Nephron (organoid): ENCODE measurements around the gene NTM.

ENCODE experiments used
- H3K27ac Mint-ChIP-seq, 3 experiments: 2 replicates each; pipeline ENCODE4 v1.8.0; 2020; ENCODE audit warnings: mixed read lengths in 3 of 3, mild to moderate bottlenecking in 2 of 3, moderate library complexity in 1 of 3
- H3K27me3 Mint-ChIP-seq: 2 replicates; pipeline ENCODE4 v1.8.0; 2021; ENCODE audit warnings: low read depth, mild to moderate bottlenecking, moderate library complexity, mixed read lengths
- H3K36me3 Mint-ChIP-seq: 2 replicates; pipeline ENCODE4 v1.8.0; 2020; ENCODE audit warnings: low read depth, mixed read lengths
- H3K4me1 Mint-ChIP-seq: 2 replicates; pipeline ENCODE4 v1.8.0; 2020; ENCODE audit warnings: mixed read lengths
- H3K4me3 Mint-ChIP-seq, 3 experiments: 2 replicates each; pipeline ENCODE4 v1.8.0; 2020; ENCODE audit warnings: mild to moderate bottlenecking in 3 of 3, mixed read lengths in 3 of 3, moderate library complexity in 2 of 3
- H3K9me3 Mint-ChIP-seq: 2 replicates; pipeline ENCODE4 v1.8.0; 2020; ENCODE audit warnings: mixed read lengths
- TF ChIP-seq, protein P1 (sequence below), 3 experiments: fragments of 200-600 bp; sonication (generic); IDR thresholded peaks; one replicate each; pipeline ENCODE4 v1.5.0; 2021; ENCODE audit warnings: antibody characterized with exemption in 3 of 3; ENCODE audit not compliant: unreplicated experiment in 3 of 3

Gene NTM

DNA sequence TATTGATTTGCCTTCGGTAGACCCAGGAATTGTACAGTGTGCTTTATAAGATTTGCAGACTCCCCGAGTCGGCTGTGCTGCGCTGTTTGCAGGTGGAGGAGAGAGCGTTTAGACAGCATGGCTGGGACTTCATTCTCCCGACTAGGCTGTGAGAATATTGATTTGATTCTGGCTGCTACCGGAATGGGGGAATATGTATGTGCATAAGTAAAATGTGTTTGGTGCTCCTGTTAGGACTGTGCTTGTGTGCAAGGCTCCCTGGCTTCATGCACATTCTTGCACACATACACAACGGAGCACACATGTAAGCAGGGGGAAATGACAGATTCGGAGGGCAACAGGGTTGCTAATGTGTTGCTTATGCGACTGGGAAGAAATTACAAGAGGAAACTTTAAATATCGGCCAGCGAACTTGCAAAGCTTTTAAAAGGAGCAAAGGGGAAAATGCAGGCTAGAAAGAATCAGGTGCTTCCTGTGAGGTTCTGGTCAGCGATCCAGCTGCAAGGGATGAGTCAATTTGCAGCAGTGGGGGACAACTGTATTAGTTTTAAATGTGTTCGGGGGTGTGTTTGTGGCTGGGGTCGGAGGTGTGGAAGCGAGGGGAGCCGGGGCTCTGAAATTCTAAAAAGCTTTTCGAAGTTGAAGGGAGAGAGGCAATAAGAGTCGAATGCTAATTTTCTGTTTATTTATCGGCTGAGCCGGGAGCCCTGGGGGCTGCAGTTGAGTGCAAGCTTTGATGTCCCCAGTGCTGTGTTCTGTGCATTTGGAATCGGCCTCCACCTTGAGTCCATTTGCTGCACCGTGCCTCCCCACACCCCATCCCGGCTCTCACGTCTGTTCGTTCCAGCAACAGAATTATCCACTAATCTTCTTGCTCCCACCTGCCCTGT is 731 bp downstream of the NTM start:
- Mint-ChIP-seq H3K4me1 (no peaks in the 10 kb centered on the region), H3K4me3 (no peak overlapping the region), H3K27me3 (peaks cover 26% of the 10 kb centered on the region), H3K36me3 (no peaks in the 10 kb centered on the region), H3K27ac (no peak overlapping the region), H3K9me3 (no peaks in the 10 kb centered on the region)
- TF ChIP-seq, protein P1, sequence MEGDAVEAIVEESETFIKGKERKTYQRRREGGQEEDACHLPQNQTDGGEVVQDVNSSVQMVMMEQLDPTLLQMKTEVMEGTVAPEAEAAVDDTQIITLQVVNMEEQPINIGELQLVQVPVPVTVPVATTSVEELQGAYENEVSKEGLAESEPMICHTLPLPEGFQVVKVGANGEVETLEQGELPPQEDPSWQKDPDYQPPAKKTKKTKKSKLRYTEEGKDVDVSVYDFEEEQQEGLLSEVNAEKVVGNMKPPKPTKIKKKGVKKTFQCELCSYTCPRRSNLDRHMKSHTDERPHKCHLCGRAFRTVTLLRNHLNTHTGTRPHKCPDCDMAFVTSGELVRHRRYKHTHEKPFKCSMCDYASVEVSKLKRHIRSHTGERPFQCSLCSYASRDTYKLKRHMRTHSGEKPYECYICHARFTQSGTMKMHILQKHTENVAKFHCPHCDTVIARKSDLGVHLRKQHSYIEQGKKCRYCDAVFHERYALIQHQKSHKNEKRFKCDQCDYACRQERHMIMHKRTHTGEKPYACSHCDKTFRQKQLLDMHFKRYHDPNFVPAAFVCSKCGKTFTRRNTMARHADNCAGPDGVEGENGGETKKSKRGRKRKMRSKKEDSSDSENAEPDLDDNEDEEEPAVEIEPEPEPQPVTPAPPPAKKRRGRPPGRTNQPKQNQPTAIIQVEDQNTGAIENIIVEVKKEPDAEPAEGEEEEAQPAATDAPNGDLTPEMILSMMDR (IDR thresholded peaks at IDR 0.05; ENCODE audit: unreplicated experiment in 3 of 3), result no peak

DNA sequence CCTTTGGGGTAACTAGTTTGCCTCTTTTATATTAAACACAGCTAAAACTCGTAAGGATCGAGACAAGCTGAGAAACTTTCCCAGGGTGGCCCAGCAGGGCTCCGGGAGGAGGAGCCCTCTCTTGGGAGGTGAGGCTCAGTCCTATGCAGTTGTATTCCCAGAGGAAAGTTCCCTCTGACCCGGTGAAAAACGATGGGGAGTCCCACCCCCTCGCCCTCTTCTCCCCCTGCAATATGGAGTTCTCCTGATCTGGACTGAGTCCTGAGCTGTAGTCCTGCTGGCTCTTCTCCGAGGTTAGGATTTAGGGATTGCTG is 1.3 kb downstream of the NTM start:
- no peaks in the 10 kb centered on the region for H3K36me3 Mint-ChIP-seq
- no peaks in the 10 kb centered on the region for H3K4me1 Mint-ChIP-seq
- no peak overlapping the region for H3K4me3 Mint-ChIP-seq
- no peaks in the 10 kb centered on the region for H3K9me3 Mint-ChIP-seq
- H3K27me3 Mint-ChIP-seq, result peaks cover 28% of the 10 kb centered on the region
- TF ChIP-seq, protein P1 (IDR thresholded peaks at IDR 0.05; ENCODE audit: unreplicated experiment in 3 of 3), result no peak
- H3K27ac Mint-ChIP-seq, result no peak overlapping the region

DNA sequence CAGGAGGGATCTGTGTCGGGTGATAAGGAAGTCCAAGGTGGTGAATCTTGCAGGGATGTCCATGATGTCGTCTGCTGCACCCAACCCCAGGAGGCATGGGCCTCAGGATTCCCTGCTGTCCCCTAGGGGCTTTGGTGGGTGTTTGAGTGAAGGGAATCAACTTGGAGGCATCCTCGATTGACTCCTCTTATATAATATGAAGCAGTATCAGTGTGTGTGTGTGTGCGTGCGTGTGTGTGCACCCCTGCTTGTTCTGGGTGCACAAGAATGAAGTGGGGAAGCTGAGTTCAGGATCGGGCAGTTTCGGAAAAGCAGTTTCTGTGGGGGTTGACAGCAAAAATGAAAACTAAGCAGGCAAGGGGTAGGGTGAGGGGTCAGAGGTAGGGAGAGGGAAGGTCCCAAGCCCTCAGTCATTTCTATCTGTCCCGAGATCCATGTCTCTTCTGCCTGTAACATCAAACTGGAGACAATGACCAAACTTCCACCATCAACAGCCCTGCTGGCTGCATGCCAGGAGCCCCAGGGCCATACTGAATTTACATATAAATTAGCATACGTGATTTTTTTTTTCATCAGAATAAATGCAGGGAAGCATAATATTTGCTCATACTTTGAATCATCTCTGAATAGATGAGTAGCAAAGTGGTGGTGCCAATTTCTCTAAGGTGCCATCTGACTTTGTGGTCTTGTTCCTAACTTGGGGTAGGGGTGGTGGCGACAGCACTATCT is 2.0 kb downstream of the NTM start:
- Mint-ChIP-seq H3K27ac (no peak overlapping the region), H3K4me3 (no peak overlapping the region), H3K27me3 (peaks cover 28% of the 10 kb centered on the region), H3K36me3 (no peaks in the 10 kb centered on the region), H3K4me1 (no peaks in the 10 kb centered on the region), H3K9me3 (no peaks in the 10 kb centered on the region)
- TF ChIP-seq, protein P1 (IDR thresholded peaks at IDR 0.05; ENCODE audit: unreplicated experiment in 3 of 3), result no peak

GRCh38 chr11:131373095-131373725 is 2.8 kb downstream of the NTM start:
- peaks cover 29% of the 10 kb centered on the region for H3K27me3 Mint-ChIP-seq
- TF ChIP-seq, protein P1 (IDR thresholded peaks at IDR 0.05; ENCODE audit: unreplicated experiment in 3 of 3), result no peak
- no peak overlapping the region for H3K27ac Mint-ChIP-seq
- H3K4me1 Mint-ChIP-seq, result no peaks in the 10 kb centered on the region
- no peaks in the 10 kb centered on the region for H3K36me3 Mint-ChIP-seq
- no peaks in the 10 kb centered on the region for H3K9me3 Mint-ChIP-seq
- H3K4me3 Mint-ChIP-seq, result no peak overlapping the region

- TF ChIP-seq, protein P1 (IDR thresholded peaks at IDR 0.05; ENCODE audit: unreplicated experiment in 3 of 3), result no peak
- Mint-ChIP-seq H3K4me3 (no peak overlapping the region), H3K36me3 (no peaks in the 10 kb centered on the region), H3K9me3 (no peaks in the 10 kb centered on the region), H3K4me1 (no peaks in the 10 kb centered on the region), H3K27ac (no peak overlapping the region), H3K27me3 (peaks cover 31% of the 10 kb centered on the region)
These were observed 3.3 kb downstream of the NTM start for GRCh38 chr11:131373756-131374155.
